ENCODE data around the gene DIS3L2. TPM values are rescaled to one million over a fixed set of nuclear protein-coding genes. Genes with fewer than 3 reads are reported as not detected.

The DIS3L2 gene
- total and polyA plus RNA-seq, 2 experiments from 2014 or later: 15.2 to 25.3 TPM

GRCh38 chr2:232385660-232386489, 424.4 kb downstream of the DIS3L2 start:
- Histone ChIP-seq H2AFZ (peak overlapping the region; percentile 81), H3K4me2 (peak overlapping the region; percentile 93), H3K9me2 (ENCODE audit: insufficient read depth) (no peaks in the 10 kb centered on the region), H3K4me1 (ENCODE audit: insufficient read depth) (peaks cover 19% of the 10 kb centered on the region), H3F3A (replicated peaks; ENCODE audit: low read depth) (peaks cover 3% of the 10 kb centered on the region; the same call in 1 of the 2 replicates), H3K79me2 (replicated peaks; ENCODE audit: insufficient read depth) (no peaks in the 10 kb centered on the region), H3K27me3 (ENCODE audit: insufficient read depth) (peaks cover 87% of the 10 kb centered on the region), H3K27ac (ENCODE audit: low read depth) (no peak overlapping the region), H4K20me1 (replicated peaks; ENCODE audit: insufficient read depth) (no peaks in the 10 kb centered on the region), H3K4me3 (peak overlapping the region; percentile 76), H3K36me3 (ENCODE audit: insufficient read depth) (no peaks in the 10 kb centered on the region)
- Mint-ChIP-seq H3K36me3 (ENCODE audit: low read depth) (no peaks in the 10 kb centered on the region; the same call in 1 of the 3 replicates), H3K4me3 (peak overlapping the region; percentile 73), H3K9me3 (no peaks in the 10 kb centered on the region), H3K27ac (no peak overlapping the region), H3K4me1 (peaks cover 19% of the 10 kb centered on the region), H3K27me3 (ENCODE audit: insufficient read depth, low read depth, poor library complexity) (peaks cover 67% of the 10 kb centered on the region)
- ATAC-seq (no peak), DNase-seq (ENCODE audit: low spot score) (peak; percentile 72)
- TF ChIP-seq STAT1 (IDR thresholded peaks at IDR 0.05; ENCODE audit: unreplicated experiment) (no peak), CREB1 (CRISPR knock-in tag; IDR thresholded peaks at IDR 0.05; ENCODE audit: low read depth) (no peak), EZH2 (IDR thresholded peaks at IDR 0.05; ENCODE audit: low read depth, unreplicated experiment) (peak; percentile 64), ETS1 (IDR thresholded peaks at IDR 0.05) (no peak), ZNF331 (CRISPR knock-in tag; IDR thresholded peaks at IDR 0.05; ENCODE audit: low read depth) (no peak)
- TF ChIP-seq, protein P1, sequence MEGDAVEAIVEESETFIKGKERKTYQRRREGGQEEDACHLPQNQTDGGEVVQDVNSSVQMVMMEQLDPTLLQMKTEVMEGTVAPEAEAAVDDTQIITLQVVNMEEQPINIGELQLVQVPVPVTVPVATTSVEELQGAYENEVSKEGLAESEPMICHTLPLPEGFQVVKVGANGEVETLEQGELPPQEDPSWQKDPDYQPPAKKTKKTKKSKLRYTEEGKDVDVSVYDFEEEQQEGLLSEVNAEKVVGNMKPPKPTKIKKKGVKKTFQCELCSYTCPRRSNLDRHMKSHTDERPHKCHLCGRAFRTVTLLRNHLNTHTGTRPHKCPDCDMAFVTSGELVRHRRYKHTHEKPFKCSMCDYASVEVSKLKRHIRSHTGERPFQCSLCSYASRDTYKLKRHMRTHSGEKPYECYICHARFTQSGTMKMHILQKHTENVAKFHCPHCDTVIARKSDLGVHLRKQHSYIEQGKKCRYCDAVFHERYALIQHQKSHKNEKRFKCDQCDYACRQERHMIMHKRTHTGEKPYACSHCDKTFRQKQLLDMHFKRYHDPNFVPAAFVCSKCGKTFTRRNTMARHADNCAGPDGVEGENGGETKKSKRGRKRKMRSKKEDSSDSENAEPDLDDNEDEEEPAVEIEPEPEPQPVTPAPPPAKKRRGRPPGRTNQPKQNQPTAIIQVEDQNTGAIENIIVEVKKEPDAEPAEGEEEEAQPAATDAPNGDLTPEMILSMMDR (conservative IDR thresholded peaks at IDR 0.05; ENCODE audit: low read depth in 2 of 2): 0 out of 4 replicates have a peak, but pooled peaks have one; percentile 12 to 25

GRCh38 chr2:232386490-232386739, 424.9 kb downstream of the DIS3L2 start:
- H3K36me3 Mint-ChIP-seq (ENCODE audit: low read depth): no peaks in the 10 kb centered on the region; the same call in 1 of the 3 replicates
- H3K4me1 ChIP-seq (ENCODE audit: insufficient read depth): peaks cover 19% of the 10 kb centered on the region
- peaks cover 67% of the 10 kb centered on the region for H3K27me3 Mint-ChIP-seq (ENCODE audit: insufficient read depth, low read depth, poor library complexity)
- ATAC-seq (no peak; the same call in 2 of the 3 replicates), DNase-seq (ENCODE audit: low spot score) (peak; percentile 59)
- H3K79me2 ChIP-seq (replicated peaks; ENCODE audit: insufficient read depth): no peaks in the 10 kb centered on the region
- H3K36me3 ChIP-seq (ENCODE audit: insufficient read depth): no peaks in the 10 kb centered on the region
- peaks cover 87% of the 10 kb centered on the region for H3K27me3 ChIP-seq (ENCODE audit: insufficient read depth)
- H3K4me3 Mint-ChIP-seq: peak overlapping the region; percentile 73
- H3K4me3 ChIP-seq: peak overlapping the region; percentile 76
- peak overlapping the region; percentile 93 for H3K4me2 ChIP-seq
- peak overlapping the region; percentile 81 for H2AFZ ChIP-seq
- TF ChIP-seq EZH2phosphoT487 (IDR thresholded peaks at IDR 0.05; ENCODE audit: unreplicated experiment) (peak; percentile 48), ZNF114 (CRISPR knock-in tag; IDR thresholded peaks at IDR 0.05) (no peak)
- peaks cover 19% of the 10 kb centered on the region for H3K4me1 Mint-ChIP-seq
- no peak overlapping the region for H3K27ac Mint-ChIP-seq
- H3F3A ChIP-seq (replicated peaks; ENCODE audit: low read depth): peaks cover 3% of the 10 kb centered on the region; the same call in 1 of the 2 replicates
- H3K9me3 Mint-ChIP-seq: no peaks in the 10 kb centered on the region
- no peaks in the 10 kb centered on the region for H4K20me1 ChIP-seq (replicated peaks; ENCODE audit: insufficient read depth)
- H3K9me2 ChIP-seq (ENCODE audit: insufficient read depth): no peaks in the 10 kb centered on the region
- no peak overlapping the region for H3K27ac ChIP-seq (ENCODE audit: low read depth)

MicroRNA genes within 50 kb of the gene (microRNA counts, 767-probe panel; counts per million panel counts)
- microRNA hsa-miR-562: not detected

Small RNA genes within 50 kb of the gene (microRNA-seq; reads per million reads assigned to microRNA genes)
- not detected for gene MIR562

Small RNA genes within 50 kb of the gene (small RNA-seq; reads per million reads assigned to genes)
- gene AC068134.3 (ENCODE audit: low replicate concordance) (not detected), gene AC068134.4 (ENCODE audit: low replicate concordance) (not detected), gene MIR562 (ENCODE audit: low replicate concordance) (not detected)

Other genes starting within 250 kb of the DIS3L2 start
- gene PDE6D, start 180.4 kb upstream of the DIS3L2 start, total RNA-seq (2014; rRNA removed; shearing (Covaris generic)): 35.2 and 50.3 TPM in 2 replicates
- 54.5 and 55.6 TPM in 2 replicates for gene PDE6D, start 180.4 kb upstream of the DIS3L2 start, polyA plus RNA-seq (2016; fragmentation: Nextera tagmentation; extraction: Ambion mirVana)
- gene COPS7B, start 175.3 kb upstream of the DIS3L2 start, total RNA-seq (2014; rRNA removed; shearing (Covaris generic)): 61.6 and 63.7 TPM in 2 replicates
- gene COPS7B, start 175.3 kb upstream of the DIS3L2 start, polyA plus RNA-seq (2016; fragmentation: Nextera tagmentation; extraction: Ambion mirVana): 40.9 and 44.9 TPM in 2 replicates
- 0.43 and 2.2 TPM in 2 replicates for gene NPPC, start 35.3 kb upstream of the DIS3L2 start, total RNA-seq (2014; rRNA removed; shearing (Covaris generic))
- gene NPPC, start 35.3 kb upstream of the DIS3L2 start, polyA plus RNA-seq (2016; fragmentation: Nextera tagmentation; extraction: Ambion mirVana): 6.3 and 10.2 TPM in 2 replicates